HG03521 (cell line): Measurements from ENCODE around the gene SSU72.
"Not testable (repeated sequence)": the region's sequence is repeated elsewhere in the genome, so short reads cannot be mapped to it uniquely, and the experiment has no call there.

ENCODE experiments used
- ATAC-seq: cut with Tn5 transposase; IDR thresholded peaks from one replicate; pipeline ENCODE4 v1.9.1; 2021; ENCODE audit warnings: mild to moderate bottlenecking, moderate library complexity; ENCODE audit not compliant: unreplicated experiment

The SSU72 gene

GRCh38 chr1:1596493-1597274 is 22.0 kb upstream of the SSU72 start:
- ATAC-seq, result no peak

- not testable (repeated sequence) for ATAC-seq
These were observed 20.7 kb upstream of the SSU72 start for GRCh38 chr1:1595341-1595740.

- ATAC-seq, result no peak
These were observed 20.1 kb upstream of the SSU72 start for GRCh38 chr1:1594602-1595260.

GRCh38 chr1:1593834-1594601 is 19.4 kb upstream of the SSU72 start:
- ATAC-seq, result no peak

- no peak for ATAC-seq
These were observed 16.8 kb upstream of the SSU72 start for GRCh38 chr1:1591452-1591851.

- no peak for ATAC-seq
These were observed 8.8 kb upstream of the SSU72 start for GRCh38 chr1:1583347-1584010.

GRCh38 chr1:1582585-1583346 is 8.1 kb upstream of the SSU72 start:
- ATAC-seq, result no peak

GRCh38 chr1:1578371-1578940 is 3.8 kb upstream of the SSU72 start:
- ATAC-seq, result no peak

GRCh38 chr1:1577367-1578011 is 2.8 kb upstream of the SSU72 start:
- no peak for ATAC-seq

GRCh38 chr1:1573843-1574720 is 581 bp downstream of the SSU72 start:
- peak; percentile 67 for ATAC-seq

- ATAC-seq, result no peak
These were observed 5.3 kb downstream of the SSU72 start for GRCh38 chr1:1569341-1569740.

- ATAC-seq, result no peak
These were observed 6.8 kb downstream of the SSU72 start for GRCh38 chr1:1567891-1568291.

- ATAC-seq, result no peak
These were observed 7.3 kb downstream of the SSU72 start for GRCh38 chr1:1567152-1567875.

- ATAC-seq, result no peak
These were observed 9.3 kb downstream of the SSU72 start for GRCh38 chr1:1565340-1565739.

GRCh38 chr1:1564268-1564667 is 10.4 kb downstream of the SSU72 start:
- no peak for ATAC-seq

GRCh38 chr1:1563688-1564087 is 11.0 kb downstream of the SSU72 start:
- no peak for ATAC-seq

GRCh38 chr1:1562556-1563195 is 12.0 kb downstream of the SSU72 start:
- ATAC-seq, result no peak
